Mesothelial cell of epicardium (in vitro differentiated cells): ENCODE results near the gene HSBP1L1. TPM values are rescaled to one million over a fixed set of nuclear protein-coding genes. Genes with fewer than 3 reads are reported as not detected.
A peak's percentile ranks its signal among the peaks of the same experiment; 100 is the strongest.

ENCODE experiments used
- DNase-seq, 2 experiments: peaks; one replicate each; pipeline ENCODE4 v3.0.0; 2021; ENCODE audit warnings: low spot score in 2 of 2; ENCODE audit not compliant: unreplicated experiment in 2 of 2
- H3K27ac Mint-ChIP-seq: 2 replicates; pipeline ENCODE4 v1.8.0; 2021; ENCODE audit warnings: mixed read lengths
- H3K27me3 Mint-ChIP-seq: 2 replicates; pipeline ENCODE4 v1.8.0; 2021; ENCODE audit warnings: low read depth, mixed read lengths
- H3K36me3 Mint-ChIP-seq: 2 replicates; pipeline ENCODE4 v1.8.0; 2021; ENCODE audit warnings: mixed read lengths
- H3K4me1 Mint-ChIP-seq: 2 replicates; pipeline ENCODE4 v1.8.0; 2021; ENCODE audit warnings: mixed read lengths
- H3K4me3 Mint-ChIP-seq: 2 replicates; pipeline ENCODE4 v1.8.0; 2021; ENCODE audit warnings: mild to moderate bottlenecking, moderate library complexity, mixed read lengths
- H3K9me3 Mint-ChIP-seq: 2 replicates; pipeline ENCODE4 v1.8.0; 2021; ENCODE audit warnings: mixed read lengths
- CTCF ChIP-seq: fragments of 200-600 bp; sonication (generic); IDR thresholded peaks from one replicate; pipeline ENCODE4 v1.5.0; 2021; ENCODE audit warnings: antibody characterized with exemption; ENCODE audit not compliant: unreplicated experiment
- total RNA-seq: library from RNA; stranded (reverse); gene quantifications from 3 replicates; pipeline ENCODE4 v1.2.1, GENCODE V29; 2021

The HSBP1L1 gene
- total RNA-seq, 1 donor from 2014 or later: 35.4 TPM

DNA sequence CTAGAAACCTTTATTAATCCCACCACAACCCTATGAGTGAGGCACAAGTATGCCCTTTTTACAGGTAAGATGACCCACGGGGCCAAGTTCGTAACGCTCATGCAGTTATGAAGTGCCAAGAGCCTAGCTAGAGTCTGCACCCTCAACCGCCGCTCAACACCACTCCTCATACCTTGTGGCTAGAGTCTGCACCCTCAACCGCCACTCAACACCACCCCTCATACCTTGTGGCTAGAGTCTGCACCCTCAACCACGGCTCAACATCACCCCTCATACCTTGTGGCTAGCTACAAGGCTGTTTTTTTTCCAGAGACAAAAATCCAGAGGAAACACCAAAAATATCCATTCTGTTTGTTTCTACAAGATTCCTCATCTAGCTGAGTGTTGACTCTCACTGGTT lies 19.4 kb downstream of the HSBP1L1 start:
- H3K27me3 Mint-ChIP-seq: no peaks in the 10 kb centered on the region
- peaks cover 15% of the 10 kb centered on the region for H3K36me3 Mint-ChIP-seq
- no peak for TF ChIP-seq CTCF
- peak overlapping the region; percentile 48 for H3K27ac Mint-ChIP-seq
- DNase-seq: no peak
- no peaks in the 10 kb centered on the region for H3K9me3 Mint-ChIP-seq
- H3K4me3 Mint-ChIP-seq: no peak overlapping the region
- peaks cover 23% of the 10 kb centered on the region for H3K4me1 Mint-ChIP-seq

DNA sequence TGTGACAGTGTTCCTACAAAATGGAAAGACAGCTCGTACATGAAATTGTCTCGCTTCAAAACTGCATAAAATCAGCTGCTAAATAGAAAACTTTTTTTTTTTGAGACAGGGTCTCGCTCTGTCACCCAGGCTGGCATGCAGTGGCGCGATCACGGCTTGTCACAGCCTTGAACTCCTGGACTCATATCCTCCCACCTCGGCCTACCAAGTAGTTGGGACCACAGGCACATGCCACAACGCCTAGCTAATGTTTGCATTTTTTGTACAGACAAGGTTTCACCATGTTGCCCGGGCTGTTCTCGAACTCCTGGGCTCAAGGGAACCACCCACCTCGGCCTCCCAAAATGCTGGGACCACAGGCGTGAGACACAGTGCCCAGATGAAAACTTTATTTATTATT lies 20.7 kb downstream of the HSBP1L1 start:
- Mint-ChIP-seq H3K27ac (no peak overlapping the region), H3K36me3 (peaks cover 9% of the 10 kb centered on the region)

GRCh38 chr18:79986726-79987125 lies 22.3 kb downstream of the HSBP1L1 start:
- no peak for DNase-seq
- peaks cover 9% of the 10 kb centered on the region for H3K36me3 Mint-ChIP-seq
- H3K9me3 Mint-ChIP-seq: no peaks in the 10 kb centered on the region
- H3K4me1 Mint-ChIP-seq: peaks cover 28% of the 10 kb centered on the region
- H3K27me3 Mint-ChIP-seq: no peaks in the 10 kb centered on the region
- TF ChIP-seq CTCF: no peak
- H3K4me3 Mint-ChIP-seq: peak overlapping the region; percentile 93
- H3K27ac Mint-ChIP-seq: peak overlapping the region; percentile 91

More for the DNA sequence above, 20.7 kb downstream of the HSBP1L1 start:
- no peak overlapping the region for H3K4me3 Mint-ChIP-seq
- H3K27me3 Mint-ChIP-seq: no peaks in the 10 kb centered on the region
- peaks cover 28% of the 10 kb centered on the region for H3K4me1 Mint-ChIP-seq
- DNase-seq: no peak
- no peaks in the 10 kb centered on the region for H3K9me3 Mint-ChIP-seq
- TF ChIP-seq CTCF: no peak

GRCh38 chr18:79987566-79987965 lies 23.1 kb downstream of the HSBP1L1 start:
- Mint-ChIP-seq H3K36me3 (peaks cover 9% of the 10 kb centered on the region), H3K27ac (peak overlapping the region; percentile 91), H3K9me3 (no peaks in the 10 kb centered on the region), H3K4me1 (peaks cover 26% of the 10 kb centered on the region), H3K27me3 (no peaks in the 10 kb centered on the region), H3K4me3 (peak overlapping the region; percentile 93)
- TF ChIP-seq CTCF: no peak
- no peak for DNase-seq

DNA sequence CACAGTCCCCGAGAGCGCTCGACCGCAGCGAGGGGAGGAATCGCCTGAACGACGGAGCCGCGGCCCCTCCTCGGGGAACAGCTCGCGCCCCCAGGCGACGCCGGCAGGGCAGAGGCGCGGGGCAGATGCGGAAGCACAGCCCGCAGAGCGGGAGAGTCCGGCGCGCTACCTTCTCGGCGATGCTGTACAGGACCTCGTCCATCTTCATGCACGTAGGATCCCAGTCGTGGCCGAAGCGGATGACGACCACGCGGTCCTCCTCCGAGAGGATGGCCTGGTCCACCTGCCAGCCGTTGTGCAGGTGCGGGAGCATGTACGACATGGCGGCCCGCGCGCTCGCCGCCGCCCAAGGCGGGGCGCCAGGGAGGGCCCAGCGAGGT lies 23.6 kb downstream of the HSBP1L1 start:
- peaks cover 28% of the 10 kb centered on the region for H3K4me1 Mint-ChIP-seq
- H3K27me3 Mint-ChIP-seq: no peaks in the 10 kb centered on the region
- TF ChIP-seq CTCF: no peak
- H3K4me3 Mint-ChIP-seq: peak overlapping the region; percentile 93
- peak overlapping the region; percentile 91 for H3K27ac Mint-ChIP-seq
- no peaks in the 10 kb centered on the region for H3K9me3 Mint-ChIP-seq
- DNase-seq: peak; percentile 45 to 76
- H3K36me3 Mint-ChIP-seq: peaks cover 9% of the 10 kb centered on the region
